Measurements from ENCODE around the gene ZNF365. TPM values are rescaled to one million over a fixed set of nuclear protein-coding genes. Genes with fewer than 3 reads are reported as not detected.

ZNF365 gene
- total RNA-seq, 4 donors from 2014 or later = 0.56 to 4.7 (median 1.2) TPM

GRCh38 chr10:62373639-62373994 is 552 bp upstream of the ZNF365 start:
- Histone ChIP-seq H3K4me3 (peak overlapping the region; percentile 24 to 65 (median 46)), H3K27me3 (peaks cover 0 to 31% (median 0%) of the 10 kb centered on the region in 4 donors), H3K36me3 (no peaks in the 10 kb centered on the region), H3K9me3 (no peaks in the 10 kb centered on the region), H3K4me1 (peaks cover 0 to 15% (median 8%) of the 10 kb centered on the region in 3 donors), H3K27ac (peak overlapping the region in 1 of 4 donors; percentile 12)
- DNase-seq = no peak
- no peak for TF ChIP-seq CTCF (IDR thresholded peaks at IDR 0.05)
- no peak for TF ChIP-seq POLR2A (IDR thresholded peaks at IDR 0.05)
- intact Hi-C loops (cut with DNase I) = no loop called here
- WGBS, 2 donors = 14 to 37% methylated on average over 5 to 8 of the region's 8 CpGs

- Histone ChIP-seq H3K9me3 (no peaks in the 10 kb centered on the region), H3K4me3 (peak overlapping the region in 3 of 4 donors; percentile 40 to 65 (median 53)), H3K36me3 (no peaks in the 10 kb centered on the region), H3K4me1 (peaks cover 0 to 15% (median 8%) of the 10 kb centered on the region in 3 donors), H3K27ac (no peak overlapping the region), H3K27me3 (peaks cover 0 to 31% (median 0%) of the 10 kb centered on the region in 4 donors)
- no peak for DNase-seq
- intact Hi-C loops (cut with DNase I) = no loop called here
- TF ChIP-seq POLR2A (IDR thresholded peaks at IDR 0.05) (no peak), CTCF (IDR thresholded peaks at IDR 0.05) (no peak)
- WGBS, 2 donors = 68 to 72% methylated on average over 10 to 12 of the region's 12 CpGs
Measured at GRCh38 chr10:62374862-62375710, 917 bp downstream of the ZNF365 start.

- intact Hi-C loops (cut with DNase I) = no loop called here
- no peaks in the 10 kb centered on the region for H3K9me3 ChIP-seq
- H3K36me3 ChIP-seq = no peaks in the 10 kb centered on the region
- no peak overlapping the region for H3K27ac ChIP-seq
- WGBS, 2 donors = 81 to 85% methylated on average over 20 of the region's 21 CpGs
- TF ChIP-seq POLR2A (IDR thresholded peaks at IDR 0.05) (no peak), CTCF (IDR thresholded peaks at IDR 0.05) (no peak)
- DNase-seq = no peak
- H3K27me3 ChIP-seq = peaks cover 0 to 31% (median 0%) of the 10 kb centered on the region in 4 donors
- peaks cover 0 to 15% (median 8%) of the 10 kb centered on the region in 3 donors for H3K4me1 ChIP-seq
- H3K4me3 ChIP-seq = no peak overlapping the region
Measured at GRCh38 chr10:62376071-62377025, 2.2 kb downstream of the ZNF365 start.

- 69 to 75% methylated on average over 3 of the region's 3 CpGs for WGBS, 2 donors
- TF ChIP-seq POLR2A (IDR thresholded peaks at IDR 0.05) = no peak
- no peak for TF ChIP-seq CTCF (IDR thresholded peaks at IDR 0.05)
- DNase-seq = no peak
- Histone ChIP-seq H3K27ac (no peak overlapping the region), H3K9me3 (no peaks in the 10 kb centered on the region), H3K36me3 (no peaks in the 10 kb centered on the region), H3K4me1 (peaks cover 0 to 15% (median 8%) of the 10 kb centered on the region in 3 donors), H3K4me3 (no peak overlapping the region), H3K27me3 (peaks cover 0 to 31% (median 0%) of the 10 kb centered on the region in 4 donors)
- intact Hi-C loops (cut with DNase I) = no loop called here
Measured at GRCh38 chr10:62377026-62377415, 2.9 kb downstream of the ZNF365 start.
